OCI-LY1 (cell line): ENCODE measurements around the gene GPC2.

Experiments
- EZH2 ChIP-seq: fragments of 200-600 bp; sonication (generic), shearing (Covaris generic); IDR thresholded peaks from 2 replicates; pipeline ENCODE4 v1.8.0; 2017; ENCODE audit warnings: borderline replicate concordance, mixed run types, mild to moderate bottlenecking, antibody characterized with exemption, low read length, moderate library complexity, mixed read lengths
- TF ChIP-seq, protein P1 (sequence below): fragments of 200-600 bp; sonication (generic), shearing (Covaris generic); IDR thresholded peaks from 2 replicates; pipeline ENCODE4 v1.5.1; 2017; ENCODE audit warnings: mild to moderate bottlenecking, antibody characterized with exemption, low read length, moderate library complexity, mixed read lengths

DNA sequence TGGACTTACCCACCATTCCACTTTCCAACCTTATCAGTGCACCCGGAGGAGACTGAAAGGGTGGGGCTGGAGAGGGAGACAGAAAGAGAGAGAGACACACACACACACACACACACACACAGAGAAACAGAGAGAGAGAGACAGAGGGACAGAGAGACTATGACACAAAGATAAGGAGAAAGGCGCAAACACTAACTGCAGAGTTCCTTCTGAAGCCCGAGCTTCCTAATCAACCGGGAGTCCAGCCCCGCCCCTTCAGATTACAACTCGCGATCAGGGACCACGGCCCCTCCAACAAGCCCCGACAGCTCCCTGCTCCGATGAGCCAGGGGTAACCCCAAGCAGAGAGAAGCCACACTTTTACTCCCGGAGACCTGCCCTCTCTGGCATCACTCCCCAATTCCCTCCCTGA lies 9.3 kb downstream of the GPC2 start:
- TF ChIP-seq, protein P1, sequence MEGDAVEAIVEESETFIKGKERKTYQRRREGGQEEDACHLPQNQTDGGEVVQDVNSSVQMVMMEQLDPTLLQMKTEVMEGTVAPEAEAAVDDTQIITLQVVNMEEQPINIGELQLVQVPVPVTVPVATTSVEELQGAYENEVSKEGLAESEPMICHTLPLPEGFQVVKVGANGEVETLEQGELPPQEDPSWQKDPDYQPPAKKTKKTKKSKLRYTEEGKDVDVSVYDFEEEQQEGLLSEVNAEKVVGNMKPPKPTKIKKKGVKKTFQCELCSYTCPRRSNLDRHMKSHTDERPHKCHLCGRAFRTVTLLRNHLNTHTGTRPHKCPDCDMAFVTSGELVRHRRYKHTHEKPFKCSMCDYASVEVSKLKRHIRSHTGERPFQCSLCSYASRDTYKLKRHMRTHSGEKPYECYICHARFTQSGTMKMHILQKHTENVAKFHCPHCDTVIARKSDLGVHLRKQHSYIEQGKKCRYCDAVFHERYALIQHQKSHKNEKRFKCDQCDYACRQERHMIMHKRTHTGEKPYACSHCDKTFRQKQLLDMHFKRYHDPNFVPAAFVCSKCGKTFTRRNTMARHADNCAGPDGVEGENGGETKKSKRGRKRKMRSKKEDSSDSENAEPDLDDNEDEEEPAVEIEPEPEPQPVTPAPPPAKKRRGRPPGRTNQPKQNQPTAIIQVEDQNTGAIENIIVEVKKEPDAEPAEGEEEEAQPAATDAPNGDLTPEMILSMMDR: no peak
- no peak for TF ChIP-seq EZH2
